Measurements from ENCODE around the gene EZR. TPM values are rescaled to one million over a fixed set of nuclear protein-coding genes. Genes with fewer than 3 reads are reported as not detected.

Gene EZR
- total and polyA plus RNA-seq, 9 of the 15 experiments (the other 6 are each of a cell fraction or from before 2014, with no cell fraction given): 36.5 to 162 (median 104) TPM

GRCh38 chr6:158793432-158793831 lies 25.7 kb downstream of the EZR start (continued):
- TF ChIP-seq TCF15 (CRISPR knock-in tag; IDR thresholded peaks at IDR 0.05): no peak
- TF ChIP-seq ZNF347 (CRISPR knock-in tag; IDR thresholded peaks at IDR 0.05; ENCODE audit: low read depth): no peak
- no peak for TF ChIP-seq MNT (conservative IDR thresholded peaks at IDR 0.05)
- TF ChIP-seq IFI16 (CRISPR knock-in tag; IDR thresholded peaks at IDR 0.05): no peak
- no peak for TF ChIP-seq ZNF277 (CRISPR knock-in tag; IDR thresholded peaks at IDR 0.05; ENCODE audit: borderline replicate concordance)
- no peak for TF ChIP-seq PHB (CRISPR knock-in tag; IDR thresholded peaks at IDR 0.05)
- TF ChIP-seq ETV5 (CRISPR knock-in tag; IDR thresholded peaks at IDR 0.05; ENCODE audit: low read depth): no peak
- TF ChIP-seq DEAF1 (CRISPR knock-in tag; IDR thresholded peaks at IDR 0.05): peak; percentile 80
- no peak for TF ChIP-seq ZNF740 (CRISPR knock-in tag; IDR thresholded peaks at IDR 0.05)
- TF ChIP-seq ZNF740 (tag; IDR thresholded peaks at IDR 0.05): no peak
- TF ChIP-seq TAF1 (IDR thresholded peaks at IDR 0.05; ENCODE audit: control insufficient read depth, extremely low read depth, insufficient read depth, low read length, severe bottlenecking): no peak
- peak; percentile 79; the same call in 1 of the 2 replicates for TF ChIP-seq HDAC2 (IDR thresholded peaks at IDR 0.05)
- TF ChIP-seq REST (IDR thresholded peaks at IDR 0.05; ENCODE audit: borderline replicate concordance): peak; percentile 85; the same call in 1 of the 2 replicates
- no peak for TF ChIP-seq REST (CRISPR knock-in tag; IDR thresholded peaks at IDR 0.05; ENCODE audit: low read depth)
